Measurements from ENCODE around the gene NR5A2.

Gene NR5A2

GRCh38 chr1:200121421-200121820, 93.9 kb downstream of the NR5A2 start:
- H3K27ac ChIP-seq (ENCODE audit: low read depth, low read length) = no peak overlapping the region
- no peaks in the 10 kb centered on the region for H3K27me3 ChIP-seq (ENCODE audit: control insufficient read depth, insufficient read depth, low read length)
- H3K9ac ChIP-seq (ENCODE audit: low read length) = no peak overlapping the region
- H3K4me1 ChIP-seq (ENCODE audit: control insufficient read depth, insufficient read depth, low read length) = no peaks in the 10 kb centered on the region
- no peaks in the 10 kb centered on the region for H3K36me3 ChIP-seq (ENCODE audit: control insufficient read depth, insufficient read depth, low read length)
- H3K4me3 ChIP-seq (ENCODE audit: low read length) = no peak overlapping the region

- H3K4me3 ChIP-seq (ENCODE audit: low read length) = no peak overlapping the region
- H3K4me1 ChIP-seq (ENCODE audit: control insufficient read depth, insufficient read depth, low read length) = no peaks in the 10 kb centered on the region
- no peak overlapping the region for H3K27ac ChIP-seq (ENCODE audit: low read depth, low read length)
Measured at GRCh38 chr1:200124309-200124708, 96.8 kb downstream of the NR5A2 start.

GRCh38 chr1:200128081-200128480, 100.6 kb downstream of the NR5A2 start:
- no peaks in the 10 kb centered on the region for H3K27me3 ChIP-seq (ENCODE audit: control insufficient read depth, insufficient read depth, low read length)
- H3K4me3 ChIP-seq (ENCODE audit: low read length) = no peak overlapping the region
- no peaks in the 10 kb centered on the region for H3K36me3 ChIP-seq (ENCODE audit: control insufficient read depth, insufficient read depth, low read length)
- no peaks in the 10 kb centered on the region for H3K4me1 ChIP-seq (ENCODE audit: control insufficient read depth, insufficient read depth, low read length)
- no peak overlapping the region for H3K9ac ChIP-seq (ENCODE audit: low read length)
- H3K27ac ChIP-seq (ENCODE audit: low read depth, low read length) = no peak overlapping the region

More at GRCh38 chr1:200124309-200124708, 96.8 kb downstream of the NR5A2 start:
- Histone ChIP-seq H3K27me3 (ENCODE audit: control insufficient read depth, insufficient read depth, low read length) (no peaks in the 10 kb centered on the region), H3K9ac (ENCODE audit: low read length) (no peak overlapping the region), H3K36me3 (ENCODE audit: control insufficient read depth, insufficient read depth, low read length) (no peaks in the 10 kb centered on the region)

GRCh38 chr1:200128944-200129879, 101.7 kb downstream of the NR5A2 start:
- no peak overlapping the region for H3K27ac ChIP-seq (ENCODE audit: low read depth, low read length)
- no peaks in the 10 kb centered on the region for H3K4me1 ChIP-seq (ENCODE audit: control insufficient read depth, insufficient read depth, low read length)
- no peak overlapping the region for H3K9ac ChIP-seq (ENCODE audit: low read length)
- H3K27me3 ChIP-seq (ENCODE audit: control insufficient read depth, insufficient read depth, low read length) = no peaks in the 10 kb centered on the region
- H3K4me3 ChIP-seq (ENCODE audit: low read length) = no peak overlapping the region
- H3K36me3 ChIP-seq (ENCODE audit: control insufficient read depth, insufficient read depth, low read length) = no peaks in the 10 kb centered on the region

- no peaks in the 10 kb centered on the region for H3K4me1 ChIP-seq (ENCODE audit: control insufficient read depth, insufficient read depth, low read length)
- H3K4me3 ChIP-seq (ENCODE audit: low read length) = no peak overlapping the region
- no peak overlapping the region for H3K27ac ChIP-seq (ENCODE audit: low read depth, low read length)
- no peaks in the 10 kb centered on the region for H3K36me3 ChIP-seq (ENCODE audit: control insufficient read depth, insufficient read depth, low read length)
- H3K9ac ChIP-seq (ENCODE audit: low read length) = no peak overlapping the region
- no peaks in the 10 kb centered on the region for H3K27me3 ChIP-seq (ENCODE audit: control insufficient read depth, insufficient read depth, low read length)
Measured at GRCh38 chr1:200130552-200130951, 103.0 kb downstream of the NR5A2 start.

GRCh38 chr1:200131551-200132125, 104.1 kb downstream of the NR5A2 start:
- H3K4me3 ChIP-seq (ENCODE audit: low read length) = no peak overlapping the region
- no peaks in the 10 kb centered on the region for H3K36me3 ChIP-seq (ENCODE audit: control insufficient read depth, insufficient read depth, low read length)
- H3K27ac ChIP-seq (ENCODE audit: low read depth, low read length) = no peak overlapping the region
- H3K27me3 ChIP-seq (ENCODE audit: control insufficient read depth, insufficient read depth, low read length) = no peaks in the 10 kb centered on the region
- no peaks in the 10 kb centered on the region for H3K4me1 ChIP-seq (ENCODE audit: control insufficient read depth, insufficient read depth, low read length)
- no peak overlapping the region for H3K9ac ChIP-seq (ENCODE audit: low read length)

GRCh38 chr1:200133123-200133522, 105.6 kb downstream of the NR5A2 start:
- Histone ChIP-seq H3K36me3 (ENCODE audit: control insufficient read depth, insufficient read depth, low read length) (no peaks in the 10 kb centered on the region), H3K9ac (ENCODE audit: low read length) (no peak overlapping the region), H3K4me3 (ENCODE audit: low read length) (no peak overlapping the region), H3K27ac (ENCODE audit: low read depth, low read length) (no peak overlapping the region), H3K27me3 (ENCODE audit: control insufficient read depth, insufficient read depth, low read length) (no peaks in the 10 kb centered on the region), H3K4me1 (ENCODE audit: control insufficient read depth, insufficient read depth, low read length) (no peaks in the 10 kb centered on the region)

GRCh38 chr1:200134116-200134515, 106.6 kb downstream of the NR5A2 start:
- Histone ChIP-seq H3K9ac (ENCODE audit: low read length) (no peak overlapping the region), H3K4me3 (ENCODE audit: low read length) (no peak overlapping the region), H3K4me1 (ENCODE audit: control insufficient read depth, insufficient read depth, low read length) (no peaks in the 10 kb centered on the region), H3K27me3 (ENCODE audit: control insufficient read depth, insufficient read depth, low read length) (no peaks in the 10 kb centered on the region), H3K36me3 (ENCODE audit: control insufficient read depth, insufficient read depth, low read length) (no peaks in the 10 kb centered on the region), H3K27ac (ENCODE audit: low read depth, low read length) (no peak overlapping the region)

GRCh38 chr1:200136384-200136783, 108.9 kb downstream of the NR5A2 start:
- no peak overlapping the region for H3K27ac ChIP-seq (ENCODE audit: low read depth, low read length)
- no peaks in the 10 kb centered on the region for H3K27me3 ChIP-seq (ENCODE audit: control insufficient read depth, insufficient read depth, low read length)
- H3K9ac ChIP-seq (ENCODE audit: low read length) = no peak overlapping the region
- H3K4me1 ChIP-seq (ENCODE audit: control insufficient read depth, insufficient read depth, low read length) = no peaks in the 10 kb centered on the region
- no peaks in the 10 kb centered on the region for H3K36me3 ChIP-seq (ENCODE audit: control insufficient read depth, insufficient read depth, low read length)
- no peak overlapping the region for H3K4me3 ChIP-seq (ENCODE audit: low read length)

- no peak overlapping the region for H3K9ac ChIP-seq (ENCODE audit: low read length)
- H3K36me3 ChIP-seq (ENCODE audit: control insufficient read depth, insufficient read depth, low read length) = no peaks in the 10 kb centered on the region
- H3K27me3 ChIP-seq (ENCODE audit: control insufficient read depth, insufficient read depth, low read length) = no peaks in the 10 kb centered on the region
- H3K4me1 ChIP-seq (ENCODE audit: control insufficient read depth, insufficient read depth, low read length) = no peaks in the 10 kb centered on the region
- H3K4me3 ChIP-seq (ENCODE audit: low read length) = no peak overlapping the region
- H3K27ac ChIP-seq (ENCODE audit: low read depth, low read length) = no peak overlapping the region
Measured at GRCh38 chr1:200139661-200140250, 112.2 kb downstream of the NR5A2 start.

- H3K27ac ChIP-seq (ENCODE audit: low read depth, low read length) = no peak overlapping the region
- no peaks in the 10 kb centered on the region for H3K27me3 ChIP-seq (ENCODE audit: control insufficient read depth, insufficient read depth, low read length)
- no peak overlapping the region for H3K9ac ChIP-seq (ENCODE audit: low read length)
- no peak overlapping the region for H3K4me3 ChIP-seq (ENCODE audit: low read length)
- H3K4me1 ChIP-seq (ENCODE audit: control insufficient read depth, insufficient read depth, low read length) = no peaks in the 10 kb centered on the region
- H3K36me3 ChIP-seq (ENCODE audit: control insufficient read depth, insufficient read depth, low read length) = no peaks in the 10 kb centered on the region
Measured at GRCh38 chr1:200143347-200143746, 115.8 kb downstream of the NR5A2 start.

GRCh38 chr1:200146100-200146499, 118.6 kb downstream of the NR5A2 start:
- Histone ChIP-seq H3K4me3 (ENCODE audit: low read length) (no peak overlapping the region), H3K27ac (ENCODE audit: low read depth, low read length) (no peak overlapping the region), H3K4me1 (ENCODE audit: control insufficient read depth, insufficient read depth, low read length) (no peaks in the 10 kb centered on the region), H3K36me3 (ENCODE audit: control insufficient read depth, insufficient read depth, low read length) (no peaks in the 10 kb centered on the region), H3K9ac (ENCODE audit: low read length) (no peak overlapping the region), H3K27me3 (ENCODE audit: control insufficient read depth, insufficient read depth, low read length) (no peaks in the 10 kb centered on the region)

Measured in rectal smooth muscle tissue (tissue), 1 donor.